ENCODE data around the gene CDS1. TPM values are rescaled to one million over a fixed set of nuclear protein-coding genes. Genes with fewer than 3 reads are reported as not detected.

Gene CDS1
- total RNA-seq, 1 experiment from 2014 or later: 1.7 TPM

GRCh38 chr4:84573385-84574068, 9.4 kb upstream of the CDS1 start:
- Histone ChIP-seq H3K27ac (ENCODE audit: low read depth, low read length, poor library complexity, severe bottlenecking) (no peak overlapping the region), H3K27me3 (replicated peaks; ENCODE audit: insufficient read depth, low read depth, low read length, poor library complexity) (no peaks in the 10 kb centered on the region), H3K4me3 (ENCODE audit: low read depth, low read length, poor library complexity, severe bottlenecking) (no peak overlapping the region), H3K36me3 (ENCODE audit: insufficient read depth, low read length, poor library complexity, severe bottlenecking) (no peaks in the 10 kb centered on the region), H3K4me1 (ENCODE audit: insufficient read depth, low read length, poor library complexity, severe bottlenecking) (no peaks in the 10 kb centered on the region), H3K9me3 (ENCODE audit: low read depth, low read length, poor library complexity, severe bottlenecking) (no peaks in the 10 kb centered on the region)
- intact Hi-C loops (cut with micrococcal nuclease; ENCODE audit: unreplicated experiment): no loop called here
- DNase-seq (ENCODE audit: low spot score): no peak
- no TSS peak for BruUV-seq (replicated peaks)
- ChIA-PET CTCF (no interaction called here), POLR2A (ENCODE audit: low non-redundant PET) (no interaction called here)
- no peak for TF ChIP-seq EZH2 (IDR thresholded peaks at IDR 0.05; ENCODE audit: borderline replicate concordance, low read depth, low read length, poor library complexity, severe bottlenecking)
- TF ChIP-seq CTCF (conservative IDR thresholded peaks at IDR 0.05; ENCODE audit: low read depth, low read length): no peak

GRCh38 chr4:84574069-84574720, 8.7 kb upstream of the CDS1 start:
- CTCF ChIA-PET: no interaction called here
- no peak for TF ChIP-seq EZH2 (IDR thresholded peaks at IDR 0.05; ENCODE audit: borderline replicate concordance, low read depth, low read length, poor library complexity, severe bottlenecking)
- TF ChIP-seq CTCF (conservative IDR thresholded peaks at IDR 0.05; ENCODE audit: low read depth, low read length): no peak
- Histone ChIP-seq H3K4me3 (ENCODE audit: low read depth, low read length, poor library complexity, severe bottlenecking) (no peak overlapping the region), H3K9me3 (ENCODE audit: low read depth, low read length, poor library complexity, severe bottlenecking) (no peaks in the 10 kb centered on the region), H3K27me3 (replicated peaks; ENCODE audit: insufficient read depth, low read depth, low read length, poor library complexity) (no peaks in the 10 kb centered on the region), H3K27ac (ENCODE audit: low read depth, low read length, poor library complexity, severe bottlenecking) (no peak overlapping the region), H3K4me1 (ENCODE audit: insufficient read depth, low read length, poor library complexity, severe bottlenecking) (no peaks in the 10 kb centered on the region), H3K36me3 (ENCODE audit: insufficient read depth, low read length, poor library complexity, severe bottlenecking) (no peaks in the 10 kb centered on the region)
- POLR2A ChIA-PET (ENCODE audit: low non-redundant PET): no interaction called here
- no TSS peak for BruUV-seq (replicated peaks)
- no peak for DNase-seq (ENCODE audit: low spot score)
- intact Hi-C loops (cut with micrococcal nuclease; ENCODE audit: unreplicated experiment): no loop called here

GRCh38 chr4:84578540-84579402, 4.2 kb upstream of the CDS1 start:
- TF ChIP-seq CTCF (conservative IDR thresholded peaks at IDR 0.05; ENCODE audit: low read depth, low read length) (peak; percentile 52), EZH2 (IDR thresholded peaks at IDR 0.05; ENCODE audit: borderline replicate concordance, low read depth, low read length, poor library complexity, severe bottlenecking) (no peak)
- Histone ChIP-seq H3K9me3 (ENCODE audit: low read depth, low read length, poor library complexity, severe bottlenecking) (no peaks in the 10 kb centered on the region), H3K4me1 (ENCODE audit: insufficient read depth, low read length, poor library complexity, severe bottlenecking) (no peaks in the 10 kb centered on the region), H3K4me3 (ENCODE audit: low read depth, low read length, poor library complexity, severe bottlenecking) (no peak overlapping the region), H3K27me3 (replicated peaks; ENCODE audit: insufficient read depth, low read depth, low read length, poor library complexity) (peaks cover 4% of the 10 kb centered on the region), H3K36me3 (ENCODE audit: insufficient read depth, low read length, poor library complexity, severe bottlenecking) (no peaks in the 10 kb centered on the region), H3K27ac (ENCODE audit: low read depth, low read length, poor library complexity, severe bottlenecking) (no peak overlapping the region)
- intact Hi-C loops (cut with micrococcal nuclease; ENCODE audit: unreplicated experiment): no loop called here
- peak; percentile 35 for DNase-seq (ENCODE audit: low spot score)
- no TSS peak for BruUV-seq (replicated peaks)
- ChIA-PET POLR2A (ENCODE audit: low non-redundant PET) (no interaction called here), CTCF (interaction anchor here (0.6 to 1.0 kb wide), 3 partner anchors 8 to 172 kb away, joined by 3 to 7 read pairs (median 3); no protein-coding TSS in a partner anchor)
